Measurements from ENCODE around the gene SERAC1.
A peak's percentile ranks its signal among the peaks of the same experiment; 100 is the strongest.
"Not testable (repeated sequence)": the region's sequence is repeated elsewhere in the genome, so short reads cannot be mapped to it uniquely, and the experiment has no call there.

The SERAC1 gene
- 0.67 to 18.3 (median 14.0) reads per million in 9 experiments for total RNA-seq

GRCh38 chr6:158168040-158168289, at the start of gene SERAC1:
TSS of gene SERAC1 (minus strand) at chr6:158168262. CDS start at chr6:158158363, 9,899 bp downstream.
- ATAC-seq (replicated peaks) (peak; percentile 47), DNase-seq (no peak)
- Mint-ChIP-seq H3K4me1 (ENCODE audit: low read depth in 2 of 2) (peaks cover 16 to 20% of the 10 kb centered on the region in 2 donors), H3K36me3 (ENCODE audit: insufficient read depth) (peaks cover 17% of the 10 kb centered on the region), H3K27me3 (no peaks in the 10 kb centered on the region), H3K27ac (peak within 1 kb of the TSS; percentile 91 to 98), H3K4me3 (peak within 1 kb of the TSS; percentile 77 to 97), H3K9me3 (no peaks in the 10 kb centered on the region)

- peaks cover 0 to 5% of the 10 kb centered on the region in 2 donors for H3K4me1 Mint-ChIP-seq (ENCODE audit: low read depth in 2 of 2)
- no peaks in the 10 kb centered on the region for H3K9me3 Mint-ChIP-seq
- H3K36me3 Mint-ChIP-seq (ENCODE audit: insufficient read depth) = no peaks in the 10 kb centered on the region
- ATAC-seq (replicated peaks) = peak; percentile 99
- peak; percentile 39 to 49 (median 42) for DNase-seq
- peaks cover 0 to 2% of the 10 kb centered on the region in 2 donors for H3K27me3 Mint-ChIP-seq
- H3K27ac Mint-ChIP-seq = no peak overlapping the region
- no peak overlapping the region for H3K4me3 Mint-ChIP-seq
Measured at GRCh38 chr6:158213925-158214674, 46.0 kb upstream of the SERAC1 start.

DNA sequence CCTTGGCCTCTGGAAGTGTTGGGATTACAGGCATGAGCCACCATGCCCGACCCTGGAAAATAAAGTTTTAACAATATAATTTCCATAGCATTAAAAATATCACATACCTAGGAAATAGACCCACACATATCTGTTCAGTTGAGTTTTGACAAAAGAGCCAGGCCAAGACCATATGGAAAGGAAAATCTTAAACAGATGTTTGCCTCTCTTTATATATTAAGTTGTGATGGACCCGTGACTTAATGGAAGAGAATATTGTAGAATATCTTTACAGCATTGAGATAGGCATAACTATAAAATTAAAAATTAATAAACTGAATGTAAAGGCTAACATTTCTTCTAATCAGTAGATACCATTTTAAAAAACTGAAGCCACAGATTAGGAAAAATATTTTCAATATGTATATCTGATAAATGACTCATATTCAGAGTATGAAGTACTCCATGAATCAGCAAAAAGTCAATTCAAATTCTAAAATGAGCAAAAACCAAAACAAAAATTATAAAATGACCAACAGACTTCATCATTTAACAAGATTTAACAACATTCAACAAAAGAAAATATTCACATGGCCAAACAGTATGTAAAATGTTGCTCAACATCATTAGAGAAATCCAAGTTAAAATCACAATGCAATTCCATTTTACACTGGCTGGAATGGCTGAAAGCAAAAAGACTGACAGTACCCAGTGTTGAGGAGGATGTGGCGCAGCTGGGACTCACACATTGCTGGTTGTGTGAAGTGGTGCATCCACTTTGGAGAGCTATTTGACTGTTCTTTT, 43.4 kb upstream of the SERAC1 start:
- no peak for DNase-seq
- Mint-ChIP-seq H3K9me3 (no peaks in the 10 kb centered on the region), H3K36me3 (ENCODE audit: insufficient read depth) (no peaks in the 10 kb centered on the region), H3K4me3 (no peak overlapping the region), H3K27ac (no peak overlapping the region), H3K27me3 (peaks cover 0 to 8% of the 10 kb centered on the region in 2 donors), H3K4me1 (ENCODE audit: low read depth in 2 of 2) (peaks cover 0 to 9% of the 10 kb centered on the region in 2 donors)
- peak; percentile 40 for ATAC-seq (replicated peaks)

DNA sequence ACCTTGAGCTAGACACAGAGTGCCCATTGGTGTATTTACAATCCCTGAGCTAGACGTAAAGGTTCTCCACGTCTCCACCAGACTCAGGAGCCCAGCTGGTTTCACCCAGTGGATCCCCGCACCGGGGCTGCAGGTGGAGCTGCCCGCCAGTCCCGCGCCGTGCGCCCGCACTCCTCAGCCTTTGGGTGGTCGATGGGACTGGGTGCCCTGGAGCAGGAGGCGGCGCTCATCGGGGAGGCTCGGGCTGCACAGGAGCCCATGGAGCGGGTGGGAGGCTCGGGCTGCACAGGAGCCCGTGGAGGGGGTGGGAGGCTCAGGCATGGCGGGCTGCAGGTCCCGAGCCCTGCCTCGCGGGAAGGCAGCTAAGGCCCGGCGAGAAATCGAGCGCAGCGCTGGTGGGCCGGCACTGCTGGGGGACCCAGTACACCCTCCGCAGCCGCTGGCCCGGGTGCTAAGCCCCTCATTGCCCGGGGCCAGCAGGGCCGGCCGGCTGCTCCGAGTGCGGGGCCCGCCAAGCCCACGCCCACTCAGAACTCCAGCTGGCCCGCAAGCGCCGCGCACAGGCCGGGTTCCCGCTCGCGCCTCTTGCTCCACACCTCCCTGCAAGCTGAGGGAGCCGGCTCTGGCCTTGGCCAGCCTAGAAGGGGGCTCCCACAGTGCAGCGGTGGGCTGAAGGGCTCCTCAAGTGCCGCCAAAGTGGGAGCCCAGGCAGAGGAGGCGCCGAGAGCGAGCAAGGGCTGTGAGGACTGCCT, 41.7 kb upstream of the SERAC1 start:
- not testable (repeated sequence) for ATAC-seq (replicated peaks); DNase-seq; H3K4me3 Mint-ChIP-seq; H3K36me3 Mint-ChIP-seq (ENCODE audit: insufficient read depth); H3K4me1 Mint-ChIP-seq (ENCODE audit: low read depth in 2 of 2); H3K9me3 Mint-ChIP-seq; H3K27ac Mint-ChIP-seq; H3K27me3 Mint-ChIP-seq

GRCh38 chr6:158208226-158209030, 40.4 kb upstream of the SERAC1 start:
- not testable (repeated sequence) for H3K36me3 Mint-ChIP-seq (ENCODE audit: insufficient read depth); H3K4me1 Mint-ChIP-seq (ENCODE audit: low read depth in 2 of 2); ATAC-seq (replicated peaks); DNase-seq; H3K9me3 Mint-ChIP-seq; H3K4me3 Mint-ChIP-seq; H3K27me3 Mint-ChIP-seq; H3K27ac Mint-ChIP-seq

DNA sequence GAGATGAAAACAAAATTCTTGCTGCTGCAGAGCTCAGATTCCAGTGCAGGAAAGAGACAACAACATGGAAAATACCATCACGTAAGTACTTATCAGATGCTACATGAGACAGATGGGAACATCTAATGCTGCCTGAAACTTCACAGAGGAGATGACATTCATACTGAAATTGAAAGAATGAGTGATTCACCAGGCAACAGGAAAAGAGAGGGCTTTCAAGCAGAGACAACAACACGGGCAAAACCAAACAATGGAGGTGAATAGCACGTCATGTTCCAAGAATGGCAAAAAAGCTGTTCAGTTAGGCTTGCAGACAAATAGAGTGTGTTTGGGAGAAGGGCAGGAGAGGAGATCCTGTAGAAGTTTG, 39.3 kb upstream of the SERAC1 start:
- no peak for DNase-seq
- H3K27ac Mint-ChIP-seq = peak overlapping the region in 1 of 2 donors; percentile 3
- H3K4me3 Mint-ChIP-seq = no peak overlapping the region

GRCh38 chr6:158206740-158207421, 38.8 kb upstream of the SERAC1 start:
- H3K9me3 Mint-ChIP-seq = no peaks in the 10 kb centered on the region
- H3K27me3 Mint-ChIP-seq = peaks cover 0 to 8% of the 10 kb centered on the region in 2 donors
- ATAC-seq (replicated peaks) (no peak), DNase-seq (no peak)
- H3K27ac Mint-ChIP-seq = peak overlapping the region in 1 of 2 donors; percentile 3
- no peaks in the 10 kb centered on the region for H3K36me3 Mint-ChIP-seq (ENCODE audit: insufficient read depth)
- H3K4me3 Mint-ChIP-seq = no peak overlapping the region
- peaks cover 0 to 3% of the 10 kb centered on the region in 2 donors for H3K4me1 Mint-ChIP-seq (ENCODE audit: low read depth in 2 of 2)

More for the DNA sequence above, 39.3 kb upstream of the SERAC1 start:
- no peaks in the 10 kb centered on the region for H3K9me3 Mint-ChIP-seq
- H3K4me1 Mint-ChIP-seq (ENCODE audit: low read depth in 2 of 2) = peaks cover 0 to 3% of the 10 kb centered on the region in 2 donors
- H3K36me3 Mint-ChIP-seq (ENCODE audit: insufficient read depth) = no peaks in the 10 kb centered on the region
- ATAC-seq (replicated peaks) = no peak
- H3K27me3 Mint-ChIP-seq = peaks cover 0 to 8% of the 10 kb centered on the region in 2 donors

- Mint-ChIP-seq H3K9me3 (no peaks in the 10 kb centered on the region), H3K4me3 (no peak overlapping the region), H3K4me1 (ENCODE audit: low read depth in 2 of 2) (peaks cover 0 to 3% of the 10 kb centered on the region in 2 donors), H3K36me3 (ENCODE audit: insufficient read depth) (no peaks in the 10 kb centered on the region), H3K27ac (no peak overlapping the region), H3K27me3 (peaks cover 0 to 8% of the 10 kb centered on the region in 2 donors)
- ATAC-seq (replicated peaks) (no peak), DNase-seq (no peak)
Measured at GRCh38 chr6:158205169-158205944, 37.3 kb upstream of the SERAC1 start.

GRCh38 chr6:158198461-158198860, 30.4 kb upstream of the SERAC1 start:
- ATAC-seq (replicated peaks) (no peak), DNase-seq (no peak)
- Mint-ChIP-seq H3K36me3 (ENCODE audit: insufficient read depth) (peaks cover 9% of the 10 kb centered on the region), H3K9me3 (no peaks in the 10 kb centered on the region), H3K4me3 (no peak overlapping the region), H3K27ac (no peak overlapping the region), H3K4me1 (ENCODE audit: low read depth in 2 of 2) (no peaks in the 10 kb centered on the region), H3K27me3 (no peaks in the 10 kb centered on the region)

DNA sequence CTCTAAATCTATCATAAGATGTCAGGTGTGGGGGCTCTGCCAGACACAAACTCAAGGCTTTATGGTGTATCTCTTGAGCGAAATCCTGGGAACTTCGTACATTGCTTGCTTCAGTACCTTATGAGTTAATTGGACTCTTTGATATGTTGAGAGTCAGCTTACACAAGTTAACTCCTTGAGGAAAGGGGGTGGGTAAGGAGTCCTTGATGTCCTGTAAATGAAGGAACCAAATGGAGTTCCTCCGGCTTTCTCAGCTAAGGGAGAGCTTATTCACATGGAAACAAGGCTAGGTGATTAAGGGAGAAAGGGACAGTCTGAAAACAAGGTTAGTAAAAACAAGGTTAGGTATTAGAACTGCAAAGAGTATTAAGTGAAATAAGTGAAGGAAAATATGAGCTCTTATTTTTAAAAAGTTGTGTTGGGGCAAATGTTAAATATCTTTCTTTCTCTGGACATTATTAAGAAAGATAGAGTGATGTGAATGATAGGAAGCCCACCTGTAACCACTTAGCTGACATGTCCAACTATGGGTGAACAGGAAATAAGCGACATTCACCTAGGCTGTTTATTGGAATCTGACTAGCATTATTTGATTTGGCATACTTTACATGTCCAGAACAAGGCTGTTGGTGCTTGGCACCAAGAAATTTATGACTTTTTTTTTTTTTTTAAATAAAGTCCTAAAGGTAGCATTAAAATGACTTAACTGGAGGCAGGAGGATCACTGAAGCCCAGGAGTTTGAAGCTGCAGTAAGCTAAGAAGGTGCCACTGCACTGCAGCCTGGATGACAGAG, 26.6 kb upstream of the SERAC1 start:
- no peak for DNase-seq
- Mint-ChIP-seq H3K36me3 (ENCODE audit: insufficient read depth) (peaks cover 26% of the 10 kb centered on the region), H3K4me1 (ENCODE audit: low read depth in 2 of 2) (no peaks in the 10 kb centered on the region), H3K27me3 (no peaks in the 10 kb centered on the region), H3K4me3 (no peak overlapping the region), H3K9me3 (no peaks in the 10 kb centered on the region), H3K27ac (no peak overlapping the region)
- no peak for ATAC-seq (replicated peaks)

DNA sequence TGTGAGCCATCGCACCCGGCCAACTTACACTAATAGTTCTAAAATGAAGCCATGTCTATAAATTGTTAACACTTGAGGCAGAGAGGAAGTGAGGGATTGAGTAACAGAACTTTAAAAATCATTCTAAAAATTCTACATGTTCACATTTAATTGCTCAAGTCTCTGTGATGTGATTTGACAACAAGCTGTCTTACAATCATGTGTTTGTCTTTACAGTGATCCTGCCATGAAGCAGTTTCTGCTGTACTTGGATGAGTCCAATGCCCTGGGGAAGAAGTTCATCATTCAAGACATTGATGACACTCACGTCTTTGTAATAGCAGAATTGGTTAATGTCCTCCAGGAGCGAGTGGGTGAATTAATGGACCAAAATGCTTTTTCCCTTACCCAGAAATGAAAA, 23.7 kb upstream of the SERAC1 start:
- ATAC-seq (replicated peaks) = no peak
- Mint-ChIP-seq H3K27ac (no peak overlapping the region), H3K36me3 (ENCODE audit: insufficient read depth) (peaks cover 28% of the 10 kb centered on the region), H3K4me3 (no peak overlapping the region), H3K27me3 (no peaks in the 10 kb centered on the region), H3K4me1 (ENCODE audit: low read depth in 2 of 2) (no peaks in the 10 kb centered on the region), H3K9me3 (no peaks in the 10 kb centered on the region)
- no peak for DNase-seq

All from effector memory CD8-positive, alpha-beta T cell (primary cell).